ES-I3 (cell line): ENCODE data around the gene SH2D2A.

Experiments used
- H3K36me3 ChIP-seq: 2 replicates; pipeline ENCODE4 v1.6.1; 2013; ENCODE audit warnings: mild to moderate bottlenecking, low read length, control low read depth, moderate library complexity; ENCODE audit not compliant: insufficient read depth
- H3K4me1 ChIP-seq: 2 replicates; pipeline ENCODE4 v1.6.1; 2013; ENCODE audit warnings: mild to moderate bottlenecking, control low read depth, low read length; ENCODE audit not compliant: insufficient read depth
- H3K9ac ChIP-seq: 2 replicates; pipeline ENCODE4 v1.6.1; 2013; ENCODE audit warnings: low read depth, mild to moderate bottlenecking, low read length, moderate library complexity
- H3K9me3 ChIP-seq: 2 replicates; pipeline ENCODE4 v1.6.1; 2013; ENCODE audit warnings: mild to moderate bottlenecking, low read length, moderate library complexity; ENCODE audit not compliant: control insufficient read depth, insufficient read depth

SH2D2A gene

GRCh38 chr1:156794506-156795373 lies 21.9 kb downstream of the SH2D2A start:
- H3K36me3 ChIP-seq = peaks cover 40% of the 10 kb centered on the region
- H3K4me1 ChIP-seq = no peaks in the 10 kb centered on the region
- H3K9ac ChIP-seq = no peak overlapping the region
- no peaks in the 10 kb centered on the region for H3K9me3 ChIP-seq

GRCh38 chr1:156789621-156790318 lies 26.9 kb downstream of the SH2D2A start:
- no peaks in the 10 kb centered on the region for H3K9me3 ChIP-seq
- H3K9ac ChIP-seq = no peak overlapping the region
- H3K4me1 ChIP-seq = no peaks in the 10 kb centered on the region
- H3K36me3 ChIP-seq = peaks cover 24% of the 10 kb centered on the region

DNA sequence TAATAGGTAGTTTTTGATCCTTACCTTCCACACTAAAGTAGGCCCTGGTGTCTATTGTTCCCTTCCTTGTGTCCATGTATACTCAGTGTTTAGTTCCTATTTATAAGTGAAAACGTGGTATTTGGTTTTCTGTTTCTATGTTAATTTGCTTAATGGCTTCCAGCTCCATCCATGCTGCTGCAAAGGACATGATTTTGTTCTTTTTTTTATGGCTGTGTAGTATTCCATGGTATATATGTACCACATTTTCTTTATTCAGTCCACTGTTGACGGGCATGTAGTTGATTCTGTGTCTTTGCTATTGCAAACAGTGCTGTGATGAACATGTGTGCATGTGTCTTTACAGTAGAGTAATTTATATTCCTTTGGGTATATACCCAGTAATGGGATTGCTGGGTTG lies 28.5 kb downstream of the SH2D2A start:
- H3K9ac ChIP-seq = no peak overlapping the region
- no peaks in the 10 kb centered on the region for H3K9me3 ChIP-seq
- H3K36me3 ChIP-seq = peaks cover 25% of the 10 kb centered on the region
- no peaks in the 10 kb centered on the region for H3K4me1 ChIP-seq

- Histone ChIP-seq H3K36me3 (peaks cover 21% of the 10 kb centered on the region), H3K4me1 (no peaks in the 10 kb centered on the region), H3K9ac (no peak overlapping the region), H3K9me3 (no peaks in the 10 kb centered on the region)
Observed at GRCh38 chr1:156786640-156787039, 30.0 kb downstream of the SH2D2A start.

GRCh38 chr1:156785458-156785857 lies 31.2 kb downstream of the SH2D2A start:
- Histone ChIP-seq H3K4me1 (no peaks in the 10 kb centered on the region), H3K9me3 (no peaks in the 10 kb centered on the region), H3K36me3 (peaks cover 16% of the 10 kb centered on the region), H3K9ac (no peak overlapping the region)

- Histone ChIP-seq H3K4me1 (no peaks in the 10 kb centered on the region), H3K9me3 (no peaks in the 10 kb centered on the region), H3K36me3 (peaks cover 13% of the 10 kb centered on the region; the same call in 1 of the 2 replicates), H3K9ac (no peak overlapping the region)
Observed at GRCh38 chr1:156781585-156782186, 35.0 kb downstream of the SH2D2A start.

DNA sequence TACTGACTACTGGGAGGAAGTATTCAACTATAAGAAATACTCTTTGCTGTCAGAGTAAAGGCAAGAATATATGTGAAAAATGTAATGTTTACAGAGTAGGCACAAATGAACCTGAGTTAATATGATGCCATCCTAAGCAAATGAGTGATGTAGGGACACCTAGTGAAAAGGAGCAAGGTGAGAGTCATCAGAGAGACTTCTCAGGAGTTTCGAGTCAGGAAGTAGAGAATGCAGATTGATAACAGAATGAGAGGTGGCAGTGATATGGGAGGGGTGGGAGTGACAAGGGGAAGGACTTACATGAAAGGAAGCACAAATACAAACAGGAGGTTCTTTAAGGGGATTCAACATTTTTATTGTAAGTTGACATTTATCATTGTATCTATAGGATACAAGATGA lies 39.1 kb downstream of the SH2D2A start:
- Histone ChIP-seq H3K4me1 (no peaks in the 10 kb centered on the region), H3K9ac (no peak overlapping the region), H3K36me3 (0 out of 2 replicates have a peak, but pooled peaks cover 3% of the 10 kb centered on the region), H3K9me3 (no peaks in the 10 kb centered on the region)

GRCh38 chr1:156776942-156777341 lies 39.7 kb downstream of the SH2D2A start:
- no peaks in the 10 kb centered on the region for H3K4me1 ChIP-seq
- no peak overlapping the region for H3K9ac ChIP-seq
- H3K36me3 ChIP-seq = no peaks in the 10 kb centered on the region
- no peaks in the 10 kb centered on the region for H3K9me3 ChIP-seq

DNA sequence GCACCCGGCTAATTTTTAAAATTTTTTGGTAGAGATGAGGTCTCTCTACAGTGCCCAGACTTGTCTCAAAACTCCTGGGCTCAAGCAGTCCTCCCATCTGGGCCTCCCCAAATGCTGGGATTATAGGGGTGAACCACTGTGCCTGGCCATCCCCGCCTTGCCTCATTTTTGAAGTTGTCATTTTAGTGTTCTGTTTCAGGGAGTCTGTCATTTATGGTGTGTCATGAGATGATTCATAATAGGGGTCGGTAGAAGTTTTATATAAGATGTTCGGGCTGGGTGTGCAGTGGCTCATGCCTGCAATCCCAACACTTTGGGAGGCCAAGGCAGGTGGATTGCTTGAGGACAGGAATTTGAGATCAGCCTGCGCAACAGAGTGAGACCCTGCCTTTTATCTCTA lies 40.8 kb downstream of the SH2D2A start:
- Histone ChIP-seq H3K36me3 (no peaks in the 10 kb centered on the region), H3K9me3 (no peaks in the 10 kb centered on the region), H3K9ac (no peak overlapping the region), H3K4me1 (no peaks in the 10 kb centered on the region)

GRCh38 chr1:156773607-156774006 lies 43.0 kb downstream of the SH2D2A start:
- H3K36me3 ChIP-seq = peaks cover 5% of the 10 kb centered on the region; the same call in 1 of the 2 replicates
- peaks cover 4% of the 10 kb centered on the region for H3K4me1 ChIP-seq
- H3K9ac ChIP-seq = no peak overlapping the region
- no peaks in the 10 kb centered on the region for H3K9me3 ChIP-seq

DNA sequence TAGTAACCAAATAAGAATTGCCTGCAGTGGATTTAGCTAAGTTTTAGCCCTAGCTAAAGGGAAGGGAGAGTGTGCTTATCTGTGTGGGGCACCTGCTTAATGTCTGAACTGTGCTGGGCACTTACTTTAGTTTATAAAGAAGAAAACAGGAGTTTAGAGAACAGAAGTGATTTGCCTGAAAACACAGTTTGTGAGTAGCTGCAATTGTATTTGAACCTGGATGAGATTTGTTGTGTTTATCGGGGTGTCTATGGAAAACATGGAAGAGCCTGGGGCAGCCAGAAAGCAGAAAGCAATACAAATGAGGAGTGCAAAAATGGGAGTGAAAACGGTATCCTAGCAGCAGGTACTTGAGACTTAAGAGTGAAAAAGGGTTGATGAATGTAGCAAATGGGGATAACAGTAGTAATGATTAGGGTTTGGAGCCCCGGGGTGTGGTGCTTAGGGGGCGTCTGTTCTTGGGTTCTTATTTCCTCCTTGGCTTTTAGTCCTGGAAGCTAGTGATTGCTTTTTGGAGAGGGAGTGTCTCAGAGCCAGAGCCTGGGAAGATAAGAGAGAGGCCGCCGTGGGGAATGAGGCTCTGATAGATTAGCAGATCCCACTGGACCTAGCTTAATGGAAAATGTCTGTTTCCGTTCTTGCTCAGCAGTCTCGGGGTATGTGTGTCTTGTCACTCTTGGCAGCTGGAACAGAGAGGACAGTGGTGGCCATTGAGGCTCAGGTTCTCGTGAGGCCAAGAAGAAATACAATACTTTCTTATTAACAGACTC lies 43.7 kb downstream of the SH2D2A start:
- peaks cover 5% of the 10 kb centered on the region; the same call in 1 of the 2 replicates for H3K36me3 ChIP-seq
- peaks cover 4% of the 10 kb centered on the region for H3K4me1 ChIP-seq
- no peaks in the 10 kb centered on the region for H3K9me3 ChIP-seq
- H3K9ac ChIP-seq = no peak overlapping the region

DNA sequence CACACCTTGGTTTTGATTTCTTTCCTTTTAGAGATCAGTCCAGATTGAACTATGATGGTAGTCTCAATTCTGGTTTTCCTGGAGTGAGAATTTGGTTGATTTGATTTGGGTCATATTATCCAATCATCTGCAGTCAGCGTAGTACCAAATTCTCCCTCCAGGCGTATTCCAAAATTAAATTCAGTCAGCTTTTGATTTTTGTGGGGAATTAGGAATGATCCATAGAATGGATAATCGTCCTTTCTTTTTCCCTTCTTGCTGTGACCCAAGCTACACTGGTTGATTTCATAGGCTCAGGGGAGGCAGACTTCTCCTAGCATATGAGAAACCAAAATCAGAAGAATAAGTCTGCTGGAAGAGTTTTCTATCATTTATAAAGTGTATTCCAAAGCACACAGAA lies 44.4 kb downstream of the SH2D2A start:
- Histone ChIP-seq H3K4me1 (peaks cover 4% of the 10 kb centered on the region), H3K36me3 (peaks cover 5% of the 10 kb centered on the region; the same call in 1 of the 2 replicates), H3K9me3 (no peaks in the 10 kb centered on the region), H3K9ac (no peak overlapping the region)

GRCh38 chr1:156768610-156769295 lies 47.9 kb downstream of the SH2D2A start:
- no peaks in the 10 kb centered on the region for H3K9me3 ChIP-seq
- H3K9ac ChIP-seq = peak overlapping the region; percentile 91; the same call in 1 of the 2 replicates
- H3K36me3 ChIP-seq = peaks cover 5% of the 10 kb centered on the region; the same call in 1 of the 2 replicates
- H3K4me1 ChIP-seq = peaks cover 4% of the 10 kb centered on the region
